HG03280 (cell line): ENCODE results near the gene DNMT3A.
A peak's percentile ranks its signal among the peaks of the same experiment; 100 is the strongest.
"Not testable (repeated sequence)": the region's sequence is repeated elsewhere in the genome, so short reads cannot be mapped to it uniquely, and the experiment has no call there.

ENCODE experiments used
- ATAC-seq: cut with Tn5 transposase; IDR thresholded peaks from one replicate; pipeline ENCODE4 v1.9.1; 2021; ENCODE audit warnings: mild to moderate bottlenecking, moderate library complexity; ENCODE audit not compliant: unreplicated experiment

The DNMT3A gene

GRCh38 chr2:25286723-25287483 is 54.8 kb downstream of the DNMT3A start:
- ATAC-seq: no peak

- peak; percentile 47 for ATAC-seq
Observed at GRCh38 chr2:25286025-25286400, 55.7 kb downstream of the DNMT3A start.

- ATAC-seq: no peak
Observed at GRCh38 chr2:25285265-25286024, 56.3 kb downstream of the DNMT3A start.

- no peak for ATAC-seq
Observed at GRCh38 chr2:25284756-25285155, 57.0 kb downstream of the DNMT3A start.

- no peak for ATAC-seq
Observed at GRCh38 chr2:25283921-25284320, 57.8 kb downstream of the DNMT3A start.

- ATAC-seq: no peak
Observed at GRCh38 chr2:25281941-25282340, 59.8 kb downstream of the DNMT3A start.

- ATAC-seq: no peak
Observed at GRCh38 chr2:25281522-25281921, 60.2 kb downstream of the DNMT3A start.

- ATAC-seq: no peak
Observed at GRCh38 chr2:25280051-25280687, 61.6 kb downstream of the DNMT3A start.

- ATAC-seq: peak; percentile 66
Observed at GRCh38 chr2:25279091-25279651, 62.6 kb downstream of the DNMT3A start.

GRCh38 chr2:25276569-25277465 is 64.9 kb downstream of the DNMT3A start:
- peak; percentile 42 for ATAC-seq

GRCh38 chr2:25275575-25275965 is 66.2 kb downstream of the DNMT3A start:
- no peak for ATAC-seq

- ATAC-seq: no peak
Observed at GRCh38 chr2:25274868-25275574, 66.7 kb downstream of the DNMT3A start.

GRCh38 chr2:25273985-25274535 is 67.7 kb downstream of the DNMT3A start:
- no peak for ATAC-seq

- ATAC-seq: not testable (repeated sequence)
Observed at GRCh38 chr2:25272705-25273104, 69.0 kb downstream of the DNMT3A start.

GRCh38 chr2:25270061-25270460 is 71.7 kb downstream of the DNMT3A start:
- no peak for ATAC-seq

GRCh38 chr2:25269233-25269632 is 72.5 kb downstream of the DNMT3A start:
- no peak for ATAC-seq

- no peak for ATAC-seq
Observed at GRCh38 chr2:25268139-25268538, 73.6 kb downstream of the DNMT3A start.

- no peak for ATAC-seq
Observed at GRCh38 chr2:25266399-25266798, 75.3 kb downstream of the DNMT3A start.

GRCh38 chr2:25265802-25266201 is 75.9 kb downstream of the DNMT3A start:
- no peak for ATAC-seq

GRCh38 chr2:25265001-25265400 is 76.7 kb downstream of the DNMT3A start:
- ATAC-seq: no peak
